GM13977 (cell line): Measurements from ENCODE around the gene PON3.
"Not testable (repeated sequence)": the region's sequence is repeated elsewhere in the genome, so short reads cannot be mapped to it uniquely, and the experiment has no call there.

ENCODE experiments used
- DNase-seq: peaks from one replicate; pipeline ENCODE4 v3.0.0; 2012; ENCODE audit warnings: low spot score
- in situ Hi-C: fragments of 300-500 bp; cut with MboI; formaldehyde crosslinking; loops from one replicate; pipeline ENCODE4 v1.12.0; 2022; ENCODE audit warnings: low sequenced_read_pairs, low pct_unique_long_range_greater_than_20kb, mixed read lengths, inconsistent platforms; ENCODE audit not compliant: unreplicated experiment
- TF ChIP-seq, protein P1 (sequence below): IDR thresholded peaks from 2 replicates; pipeline ENCODE4 v1.5.1; 2012; ENCODE audit warnings: mild to moderate bottlenecking, control low read depth; ENCODE audit not compliant: insufficient read depth; ENCODE audit errors: extremely low read depth, missing control alignments

PON3 gene

GRCh38 chr7:95398155-95398940, 2.2 kb upstream of the PON3 start:
- DNase-seq: no peak
- TF ChIP-seq, protein P1, sequence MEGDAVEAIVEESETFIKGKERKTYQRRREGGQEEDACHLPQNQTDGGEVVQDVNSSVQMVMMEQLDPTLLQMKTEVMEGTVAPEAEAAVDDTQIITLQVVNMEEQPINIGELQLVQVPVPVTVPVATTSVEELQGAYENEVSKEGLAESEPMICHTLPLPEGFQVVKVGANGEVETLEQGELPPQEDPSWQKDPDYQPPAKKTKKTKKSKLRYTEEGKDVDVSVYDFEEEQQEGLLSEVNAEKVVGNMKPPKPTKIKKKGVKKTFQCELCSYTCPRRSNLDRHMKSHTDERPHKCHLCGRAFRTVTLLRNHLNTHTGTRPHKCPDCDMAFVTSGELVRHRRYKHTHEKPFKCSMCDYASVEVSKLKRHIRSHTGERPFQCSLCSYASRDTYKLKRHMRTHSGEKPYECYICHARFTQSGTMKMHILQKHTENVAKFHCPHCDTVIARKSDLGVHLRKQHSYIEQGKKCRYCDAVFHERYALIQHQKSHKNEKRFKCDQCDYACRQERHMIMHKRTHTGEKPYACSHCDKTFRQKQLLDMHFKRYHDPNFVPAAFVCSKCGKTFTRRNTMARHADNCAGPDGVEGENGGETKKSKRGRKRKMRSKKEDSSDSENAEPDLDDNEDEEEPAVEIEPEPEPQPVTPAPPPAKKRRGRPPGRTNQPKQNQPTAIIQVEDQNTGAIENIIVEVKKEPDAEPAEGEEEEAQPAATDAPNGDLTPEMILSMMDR: no peak
- in situ Hi-C loops: no loop called here

DNA sequence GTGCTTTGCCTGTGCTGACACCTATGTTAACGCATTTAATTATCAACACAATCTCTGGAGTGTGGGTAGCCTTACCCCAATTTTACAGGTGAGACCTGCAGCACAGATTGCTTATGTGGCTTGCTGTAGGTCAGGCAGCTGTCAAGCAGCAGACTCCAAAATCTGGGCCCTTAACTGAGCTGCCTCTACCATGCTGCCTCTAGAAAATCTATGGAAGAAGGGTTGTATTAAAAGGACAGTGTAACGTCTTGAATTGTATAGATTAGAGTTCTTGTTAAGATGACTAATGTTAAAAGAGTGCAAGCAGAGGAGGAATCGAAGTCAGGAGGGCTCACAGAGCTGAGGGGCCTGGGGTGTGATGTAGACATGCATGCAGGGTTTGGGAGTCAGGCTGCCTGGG, 1.2 kb upstream of the PON3 start:
- no peak for DNase-seq
- in situ Hi-C loops: no loop called here
- TF ChIP-seq, protein P1: no peak

- in situ Hi-C loops: no loop called here
- DNase-seq: no peak
- TF ChIP-seq, protein P1: no peak
Observed at GRCh38 chr7:95395755-95396135, 430 bp downstream of the PON3 start.

DNA sequence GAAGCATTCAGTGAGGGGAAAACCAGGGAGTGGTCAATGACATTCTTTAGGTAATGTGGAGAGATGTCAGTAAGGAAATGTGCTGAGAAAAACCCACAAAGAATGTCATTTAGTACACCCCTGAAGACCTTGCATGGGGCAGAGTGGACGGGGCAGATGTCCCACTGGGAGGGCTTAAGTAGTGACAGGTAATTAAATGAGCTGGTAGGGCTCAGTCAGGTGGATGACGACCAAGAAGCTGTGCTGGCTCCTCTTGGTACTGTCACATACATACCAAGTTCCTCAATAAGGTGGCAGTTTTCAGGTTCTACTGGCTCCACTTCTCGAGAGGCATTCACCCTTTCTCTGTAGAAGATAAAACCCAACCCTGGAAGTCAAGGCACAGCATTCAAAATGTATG, 1.8 kb downstream of the PON3 start:
- TF ChIP-seq, protein P1: no peak
- DNase-seq: peak; percentile 23
- in situ Hi-C loops: no loop called here

DNA sequence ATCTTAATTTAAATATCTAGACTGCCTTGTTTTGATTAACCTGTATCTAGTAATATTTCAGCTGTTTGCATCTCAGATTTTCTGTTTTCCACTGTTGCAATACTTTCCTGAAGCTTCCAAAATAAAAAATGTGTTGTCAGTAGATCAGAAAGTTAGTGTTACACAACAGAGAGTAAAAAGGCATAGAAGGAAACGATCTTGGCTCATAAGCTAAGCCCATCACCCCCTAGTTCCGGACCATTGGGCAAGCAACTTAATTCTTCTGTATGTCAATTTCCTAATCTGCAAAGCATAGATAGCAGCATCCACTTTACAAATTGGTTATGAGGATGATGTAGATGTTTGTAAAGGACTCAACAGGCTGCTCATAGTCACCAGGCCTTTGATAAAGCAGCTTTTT, 4.4 kb downstream of the PON3 start:
- TF ChIP-seq, protein P1: no peak
- in situ Hi-C loops: no loop called here
- no peak for DNase-seq

DNA sequence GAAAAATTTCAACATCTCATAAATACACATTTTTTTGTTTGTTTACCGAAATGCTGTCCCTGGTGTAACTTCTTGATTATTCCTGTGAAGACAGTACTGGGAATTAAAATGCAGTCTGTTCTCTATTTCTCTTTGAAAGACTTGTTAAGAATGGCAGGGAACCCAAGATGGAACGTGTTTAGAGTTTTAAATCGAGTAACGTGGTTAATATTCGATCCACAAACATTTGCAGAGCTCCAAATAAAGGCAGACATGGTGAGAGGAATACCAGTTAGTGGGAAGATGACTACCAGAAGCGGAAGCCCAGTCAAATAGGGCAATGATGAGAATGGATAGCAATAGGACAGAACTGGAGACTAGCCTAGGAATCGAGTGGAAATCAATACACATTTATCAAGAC, 6.7 kb downstream of the PON3 start:
- no peak for DNase-seq
- TF ChIP-seq, protein P1: no peak

DNA sequence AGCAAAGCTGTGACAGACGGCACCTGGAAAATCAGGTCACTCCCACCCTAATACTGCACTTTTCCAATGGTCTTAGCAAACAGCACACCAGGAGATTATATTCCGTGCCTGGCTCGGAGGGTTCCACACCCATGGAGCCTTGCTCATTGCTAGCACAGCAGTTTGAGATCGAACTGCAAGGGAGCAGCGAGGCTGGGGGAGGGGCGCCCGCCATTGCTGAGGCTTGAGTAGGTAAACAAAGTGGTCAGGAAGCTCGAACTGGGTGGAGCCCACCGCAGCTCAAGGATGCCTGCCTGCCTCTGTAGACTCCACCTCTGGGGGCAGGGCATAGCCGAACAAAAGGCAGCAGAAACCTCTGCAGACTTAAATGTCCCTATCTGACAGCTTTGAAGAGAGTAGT, 16.7 kb downstream of the PON3 start:
- in situ Hi-C loops, DNase-seq: not testable (repeated sequence)

More for the DNA sequence above, 6.7 kb downstream of the PON3 start:
- in situ Hi-C loops: no loop called here
